GM13977 (cell line): Measurements from ENCODE around the gene EFCAB10.
A peak's percentile ranks its signal among the peaks of the same experiment; 100 is the strongest.
"Not testable (repeated sequence)": the region's sequence is repeated elsewhere in the genome, so short reads cannot be mapped to it uniquely, and the experiment has no call there.

Source experiments
- DNase-seq: peaks from one replicate; pipeline ENCODE4 v3.0.0; 2012; ENCODE audit warnings: low spot score
- CTCF ChIP-seq: IDR thresholded peaks from 2 replicates; pipeline ENCODE4 v1.5.1; 2012; ENCODE audit warnings: mild to moderate bottlenecking, control low read depth; ENCODE audit not compliant: insufficient read depth; ENCODE audit errors: extremely low read depth, missing control alignments
- in situ Hi-C: fragments of 300-500 bp; cut with MboI; formaldehyde crosslinking; loops from one replicate; pipeline ENCODE4 v1.12.0; 2022; ENCODE audit warnings: low sequenced_read_pairs, low pct_unique_long_range_greater_than_20kb, mixed read lengths, inconsistent platforms; ENCODE audit not compliant: unreplicated experiment

The EFCAB10 gene

GRCh38 chr7:105599551-105599950 lies 18.3 kb upstream of the EFCAB10 start:
- in situ Hi-C loops = no loop called here
- no peak for DNase-seq
- TF ChIP-seq CTCF = no peak

- in situ Hi-C loops, DNase-seq: not testable (repeated sequence)
Measured at GRCh38 chr7:105599080-105599479, 17.8 kb upstream of the EFCAB10 start.

- TF ChIP-seq CTCF = no peak
- DNase-seq = no peak
- in situ Hi-C loops = no loop called here
Measured at GRCh38 chr7:105596866-105597265, 15.6 kb upstream of the EFCAB10 start.

GRCh38 chr7:105594034-105594433 lies 12.7 kb upstream of the EFCAB10 start:
- in situ Hi-C loops = no loop called here
- no peak for DNase-seq
- TF ChIP-seq CTCF = no peak

DNA sequence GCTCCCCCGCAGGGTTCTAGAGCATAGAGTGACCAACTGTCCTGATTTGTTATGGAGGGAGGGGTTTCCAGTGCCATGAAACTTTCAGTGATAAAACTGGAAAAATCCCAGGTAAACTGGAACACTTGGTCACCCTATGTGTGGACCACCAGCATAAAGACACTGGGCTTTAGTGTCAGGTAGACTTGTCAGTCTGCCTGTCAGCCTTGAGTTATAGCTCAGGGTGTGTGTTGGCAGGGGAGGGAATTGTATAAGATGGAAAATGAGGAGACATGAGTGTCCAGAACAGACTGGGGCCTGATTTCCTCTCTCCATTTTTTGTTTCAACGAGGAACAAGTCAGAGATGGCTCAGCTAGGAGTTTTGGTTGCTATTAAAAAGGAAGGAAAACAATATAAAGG lies 10.2 kb upstream of the EFCAB10 start:
- DNase-seq = no peak
- no peak for TF ChIP-seq CTCF
- in situ Hi-C loops = no loop called here

- in situ Hi-C loops = no loop called here
- TF ChIP-seq CTCF = no peak
- no peak for DNase-seq
Measured at GRCh38 chr7:105590793-105591192, 9.5 kb upstream of the EFCAB10 start.

GRCh38 chr7:105589356-105590077 lies 8.2 kb upstream of the EFCAB10 start:
- peak; percentile 66 for TF ChIP-seq CTCF
- peak; percentile 74 for DNase-seq
- in situ Hi-C loops = no loop called here
